CD4-positive, alpha-beta T cell (primary cell): ENCODE results near the gene INSIG1. TPM values are rescaled to one million over a fixed set of nuclear protein-coding genes. Genes with fewer than 3 reads are reported as not detected.

Source experiments
- ATAC-seq: fragments of 200-7000 bp; cut with Tn5 transposase; one replicate; pipeline ENCODE4 v1.10.0; 2022; ENCODE audit warnings: mild to moderate bottlenecking; ENCODE audit not compliant: poor library complexity
- CTCF ChIA-PET: fragments of 350-600 bp; sonication (Branson Sonifier 250); formaldehyde crosslinking; loops from one replicate; lab custom pipeline; 2021; ENCODE audit warnings: antibody characterized with exemption, inconsistent platforms; lab: Charles Lee
- POLR2A ChIA-PET: fragments of 350-600 bp; sonication (Branson Sonifier 250); formaldehyde crosslinking; loops from one replicate; lab custom pipeline; 2021; ENCODE audit warnings: antibody characterized with exemption, inconsistent platforms; lab: Charles Lee
- DNase-seq, 14 experiments: peaks; one replicate each; pipeline ENCODE4 v3.0.0-alpha.2; 2013 to 2020; ENCODE audit warnings: mixed read lengths in 2 of 14
- H3K27ac ChIP-seq, 2 donors: one replicate each; pipeline versions ENCODE4 v1.5.1 to v1.7.0; 2013; ENCODE audit warnings: low read length in 2 of 2, low read depth in 1 of 2, mild to moderate bottlenecking in 1 of 2
- H3K27me3 ChIP-seq, 2 experiments: 1 replicate in 1 of 2; 2 replicates in 1 of 2; pipeline versions ENCODE4 v1.6.1 to v1.7.0; 2013; ENCODE audit warnings: low read length in 2 of 2, control low read depth in 1 of 2, mild to moderate bottlenecking in 1 of 2, moderate library complexity in 1 of 2; ENCODE audit not compliant: insufficient read depth in 2 of 2, control insufficient read depth in 1 of 2
- H3K36me3 ChIP-seq: one replicate; pipeline ENCODE4 v1.6.1; 2013; ENCODE audit warnings: low read length, control low read depth; ENCODE audit not compliant: insufficient read depth
- H3K4me1 ChIP-seq: one replicate; pipeline ENCODE4 v1.6.1; 2013; ENCODE audit warnings: low read length, control low read depth; ENCODE audit not compliant: insufficient read depth
- H3K4me3 ChIP-seq: one replicate; pipeline ENCODE4 v1.5.1; 2013; ENCODE audit warnings: mild to moderate bottlenecking, low read length, moderate library complexity
- H3K9me3 ChIP-seq, 2 experiments: 1 replicate in 1 of 2; 2 replicates in 1 of 2; pipeline versions ENCODE4 v1.6.1 to v1.7.0; 2013; ENCODE audit warnings: low read length in 2 of 2, mild to moderate bottlenecking in 2 of 2, control low read depth in 1 of 2, moderate library complexity in 1 of 2; ENCODE audit not compliant: control insufficient read depth in 1 of 2, insufficient read depth in 1 of 2
- H3K27ac Mint-ChIP-seq: one replicate; pipeline ENCODE4 v1.8.0; 2020; ENCODE audit warnings: mixed read lengths
- H3K27me3 Mint-ChIP-seq: one replicate; pipeline ENCODE4 v1.8.0; 2021; ENCODE audit warnings: mixed read lengths
- H3K36me3 Mint-ChIP-seq: one replicate; pipeline ENCODE4 v1.8.0; 2021; ENCODE audit warnings: low read depth, mixed read lengths
- H3K4me1 Mint-ChIP-seq: one replicate; pipeline ENCODE4 v1.8.0; 2021; ENCODE audit warnings: low read depth, mixed read lengths
- H3K4me3 Mint-ChIP-seq: one replicate; pipeline ENCODE4 v1.8.0; 2020; ENCODE audit warnings: mild to moderate bottlenecking, mixed read lengths
- H3K9me3 Mint-ChIP-seq: one replicate; pipeline ENCODE4 v1.8.0; 2020; ENCODE audit warnings: mixed read lengths
- intact Hi-C, 2 experiments: fragments of 100-400 bp; cut with DNase I in 1 of 2; cut with micrococcal nuclease in 1 of 2; formaldehyde crosslinking; loops; one replicate each; pipeline versions ENCODE4 v1.15.1 to v1.9.0; 2023 to 2025; cut with DNase I, micrococcal nuclease
- total RNA-seq, 174 experiments: library from RNA in 2 of 174; stranded (reverse) in 2 of 174; gene quantifications; one replicate each; pipeline ENCODE4 v1.2.3 and lab custom pipeline; 2021 to 2026
- TF ChIP-seq, protein P1 (sequence below): fragments of 200-600 bp; IDR thresholded peaks from one replicate; pipeline ENCODE4 v1.8.0; 2022; ENCODE audit warnings: antibody characterized with exemption, mild to moderate bottlenecking

The INSIG1 gene
- total RNA-seq, 2 experiments from 2014 or later: 58.1 to 60.9 TPM

DNA sequence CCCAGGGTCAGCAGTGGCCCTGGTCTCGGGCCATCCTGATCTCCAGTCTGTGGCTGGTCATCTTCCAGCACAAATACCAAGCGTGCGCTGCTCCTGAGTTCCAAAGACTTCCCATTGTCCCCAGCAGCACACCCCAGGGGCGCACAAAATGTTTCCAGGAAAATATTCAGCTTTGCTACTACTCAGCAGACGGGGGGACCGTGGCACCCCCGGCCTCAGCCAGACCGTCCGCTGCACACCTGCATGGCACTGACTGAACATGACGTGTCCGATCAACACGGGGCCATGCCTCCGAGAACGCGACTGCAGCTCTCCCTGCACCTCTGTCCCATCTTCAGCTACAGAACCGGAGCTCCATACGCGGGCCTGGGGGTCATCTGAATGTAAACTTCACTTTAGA, 9.6 kb upstream of the INSIG1 start:
- TF ChIP-seq, protein P1, sequence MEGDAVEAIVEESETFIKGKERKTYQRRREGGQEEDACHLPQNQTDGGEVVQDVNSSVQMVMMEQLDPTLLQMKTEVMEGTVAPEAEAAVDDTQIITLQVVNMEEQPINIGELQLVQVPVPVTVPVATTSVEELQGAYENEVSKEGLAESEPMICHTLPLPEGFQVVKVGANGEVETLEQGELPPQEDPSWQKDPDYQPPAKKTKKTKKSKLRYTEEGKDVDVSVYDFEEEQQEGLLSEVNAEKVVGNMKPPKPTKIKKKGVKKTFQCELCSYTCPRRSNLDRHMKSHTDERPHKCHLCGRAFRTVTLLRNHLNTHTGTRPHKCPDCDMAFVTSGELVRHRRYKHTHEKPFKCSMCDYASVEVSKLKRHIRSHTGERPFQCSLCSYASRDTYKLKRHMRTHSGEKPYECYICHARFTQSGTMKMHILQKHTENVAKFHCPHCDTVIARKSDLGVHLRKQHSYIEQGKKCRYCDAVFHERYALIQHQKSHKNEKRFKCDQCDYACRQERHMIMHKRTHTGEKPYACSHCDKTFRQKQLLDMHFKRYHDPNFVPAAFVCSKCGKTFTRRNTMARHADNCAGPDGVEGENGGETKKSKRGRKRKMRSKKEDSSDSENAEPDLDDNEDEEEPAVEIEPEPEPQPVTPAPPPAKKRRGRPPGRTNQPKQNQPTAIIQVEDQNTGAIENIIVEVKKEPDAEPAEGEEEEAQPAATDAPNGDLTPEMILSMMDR: no peak
- H3K27me3 ChIP-seq: no peaks in the 10 kb centered on the region
- no peaks in the 10 kb centered on the region for H3K36me3 Mint-ChIP-seq
- no peak overlapping the region for H3K4me3 ChIP-seq
- no peak overlapping the region for H3K27ac ChIP-seq
- H3K4me3 Mint-ChIP-seq: no peak overlapping the region
- ChIA-PET POLR2A (interaction anchor here (2.9 kb wide), 1 partner anchor 10 kb away, joined by 27 read pairs; the partner anchor contains the start of gene INSIG1), CTCF (no interaction called here)
- H3K36me3 ChIP-seq: no peaks in the 10 kb centered on the region
- intact Hi-C loops: no loop called here
- H3K9me3 ChIP-seq: no peaks in the 10 kb centered on the region
- H3K27me3 Mint-ChIP-seq: peaks cover 4% of the 10 kb centered on the region
- DNase-seq (no peak), ATAC-seq (no peak)
- H3K4me1 ChIP-seq: peaks cover 31% of the 10 kb centered on the region
- H3K4me1 Mint-ChIP-seq: no peaks in the 10 kb centered on the region
- no peak overlapping the region for H3K27ac Mint-ChIP-seq
- no peaks in the 10 kb centered on the region for H3K9me3 Mint-ChIP-seq

DNA sequence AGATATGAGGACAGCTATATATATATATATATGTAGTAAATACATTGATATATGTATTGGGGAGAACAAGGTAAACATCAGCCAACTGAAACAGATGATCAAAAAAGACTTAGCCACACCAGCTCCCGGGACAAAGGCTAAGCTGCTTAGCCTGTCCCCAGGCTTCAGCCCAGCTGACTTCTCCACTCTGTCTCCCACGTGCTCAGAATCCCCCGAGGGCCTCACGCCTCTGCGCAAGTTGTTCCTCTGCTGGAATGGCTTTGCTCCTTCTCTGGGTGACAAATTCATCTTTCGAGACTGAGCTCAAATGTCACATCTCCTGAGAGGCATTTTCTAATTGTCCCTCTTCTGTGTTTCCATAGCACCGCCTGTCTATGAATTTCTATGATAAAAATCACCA, 8.6 kb upstream of the INSIG1 start:
- ChIA-PET POLR2A (interaction anchor here (2.9 kb wide), 1 partner anchor 9 kb away, joined by 27 read pairs; the partner anchor contains the start of gene INSIG1), CTCF (interaction anchor here (0.8 to 1.8 kb wide), 2 partner anchors 56 to 61 kb away, joined by 3 to 8 read pairs; no protein-coding TSS in a partner anchor)
- H3K4me1 ChIP-seq: peaks cover 31% of the 10 kb centered on the region
- TF ChIP-seq, protein P1: no peak
- no peaks in the 10 kb centered on the region for H3K36me3 ChIP-seq
- ATAC-seq (no peak), DNase-seq (no peak)
- H3K4me1 Mint-ChIP-seq: no peaks in the 10 kb centered on the region
- peaks cover 4% of the 10 kb centered on the region for H3K27me3 Mint-ChIP-seq
- no peaks in the 10 kb centered on the region for H3K9me3 Mint-ChIP-seq
- no peaks in the 10 kb centered on the region for H3K36me3 Mint-ChIP-seq
- no peak overlapping the region for H3K27ac ChIP-seq
- no peak overlapping the region for H3K4me3 ChIP-seq
- intact Hi-C loops: no loop called here
- H3K27ac Mint-ChIP-seq: no peak overlapping the region
- no peaks in the 10 kb centered on the region for H3K9me3 ChIP-seq
- no peaks in the 10 kb centered on the region for H3K27me3 ChIP-seq
- H3K4me3 Mint-ChIP-seq: no peak overlapping the region

DNA sequence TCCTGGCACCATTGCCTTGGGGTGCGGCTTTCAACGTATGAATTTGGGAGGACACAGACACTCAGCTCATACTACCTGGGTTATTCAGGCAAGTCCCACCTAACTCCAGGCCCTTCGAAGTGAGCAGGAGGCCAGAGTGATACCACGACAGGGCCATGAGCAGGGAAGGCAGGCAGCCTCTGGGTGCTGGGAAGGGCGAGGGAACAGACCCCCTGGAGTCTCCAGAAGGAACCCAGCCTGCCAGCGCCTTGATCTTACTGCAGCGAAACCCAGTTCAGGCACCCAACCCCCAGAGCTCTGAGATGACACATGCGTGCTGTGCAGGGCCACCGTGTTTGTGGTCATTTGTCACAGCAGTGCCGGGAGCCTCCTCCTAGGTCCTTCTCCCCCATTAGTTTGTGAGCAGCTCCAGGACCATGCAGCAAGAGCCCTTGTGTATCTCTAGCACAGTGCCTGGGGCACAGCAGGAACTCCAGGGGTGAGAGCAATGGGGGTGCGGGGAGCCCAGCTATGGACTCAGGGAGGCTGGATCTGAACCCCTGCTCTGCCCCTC, 7.7 kb upstream of the INSIG1 start:
- H3K4me1 ChIP-seq: peaks cover 29% of the 10 kb centered on the region
- intact Hi-C loops: loop anchor here (5.0 to 10.0 kb wide), 4 partner anchors 53 to 1845 kb away; partner anchors contain the start of genes LMBR1 (in 1 of the 2) and UBE3C (in 1 of the 2)
- no peak overlapping the region for H3K4me3 ChIP-seq
- no peak overlapping the region for H3K4me3 Mint-ChIP-seq
- H3K36me3 ChIP-seq: no peaks in the 10 kb centered on the region
- DNase-seq: no peak
- H3K9me3 ChIP-seq: no peaks in the 10 kb centered on the region
- no peaks in the 10 kb centered on the region for H3K36me3 Mint-ChIP-seq
- no peak for ATAC-seq
- H3K27ac ChIP-seq: no peak overlapping the region
- H3K27me3 ChIP-seq: no peaks in the 10 kb centered on the region
- H3K27ac Mint-ChIP-seq: no peak overlapping the region
- TF ChIP-seq, protein P1: no peak
- H3K27me3 Mint-ChIP-seq: peaks cover 4% of the 10 kb centered on the region
- ChIA-PET CTCF (interaction anchor here (0.8 to 1.8 kb wide), 2 partner anchors 55 to 62 kb away, joined by 3 to 8 read pairs; no protein-coding TSS in a partner anchor), POLR2A (no interaction called here)
- no peaks in the 10 kb centered on the region for H3K9me3 Mint-ChIP-seq
- no peaks in the 10 kb centered on the region for H3K4me1 Mint-ChIP-seq
